HEK293 (cell line): ENCODE data around the gene PIK3IP1.

Experiments
- CTCF ChIA-PET: fragments of 350-600 bp; formaldehyde crosslinking; extraction: SDS; loops from one replicate; lab custom pipeline; 2021; ENCODE audit warnings: antibody characterized with exemption; lab: Yijun Ruan, JAX
- POLR2A ChIA-PET: fragments of 300-600 bp; formaldehyde crosslinking; extraction: SDS; loops from one replicate; lab custom pipeline; 2020; ENCODE audit warnings: antibody characterized with exemption, inconsistent platforms; lab: Yijun Ruan, JAX
- H3K27ac ChIP-seq: fragments of 200-500 bp; sonication (Bioruptor generic); 2 replicates; pipeline ENCODE4 v1.5.1; 2014; ENCODE audit warnings: low read depth, low read length, control low read depth, inconsistent platforms; ENCODE audit errors: extremely low read depth
- H3K36me3 ChIP-seq, 2 experiments: fragments of 200-500 bp in 1 of 2; sonication (Bioruptor generic) in 1 of 2; 1 replicate in 1 of 2; 2 replicates in 1 of 2; pipeline ENCODE4 v1.5.1; 2014 to 2017; ENCODE audit warnings: inconsistent platforms in 2 of 2, low read length in 2 of 2; ENCODE audit not compliant: control insufficient read depth in 2 of 2, insufficient read depth in 1 of 2
- H3K4me1 ChIP-seq: fragments of 200-500 bp; sonication (Bioruptor generic); 2 replicates; pipeline ENCODE4 v1.5.1; 2014; ENCODE audit warnings: mild to moderate bottlenecking, low read length, inconsistent platforms; ENCODE audit not compliant: control insufficient read depth, insufficient read depth
- H3K4me3 ChIP-seq: 2 replicates; pipeline ENCODE4 v1.5.1; 2011; ENCODE audit warnings: low read depth, mild to moderate bottlenecking, control low read depth, low read length, moderate library complexity
- H3K9me3 ChIP-seq: fragments of 200-500 bp; sonication (Bioruptor generic); 2 replicates; pipeline ENCODE4 v1.5.1; 2014; ENCODE audit warnings: low read depth, low read length, inconsistent platforms; ENCODE audit not compliant: control insufficient read depth, insufficient read depth
- ATF2 ChIP-seq: fragments of 450-650 bp; formaldehyde crosslinking; IDR thresholded peaks from 2 replicates; pipeline ENCODE4 v1.5.1; 2016; ENCODE audit warnings: missing biosample characterization, missing genetic modification characterization, low read depth
- BCL11A ChIP-seq: fragments of 450-650 bp; formaldehyde crosslinking; IDR thresholded peaks from 2 replicates; pipeline ENCODE4 v1.5.1; 2016; ENCODE audit warnings: low read depth, missing biosample characterization, missing genetic modification characterization
- KLF10 ChIP-seq: fragments of 450-650 bp; IDR thresholded peaks from 2 replicates; pipeline ENCODE4 v1.5.1; 2018; ENCODE audit warnings: missing biosample characterization, mild to moderate bottlenecking, missing genetic modification characterization
- KLF7 ChIP-seq: fragments of 450-650 bp; formaldehyde crosslinking; IDR thresholded peaks from 2 replicates; pipeline ENCODE4 v1.5.1; 2016; ENCODE audit warnings: missing biosample characterization, missing genetic modification characterization, borderline replicate concordance
- KLF8 ChIP-seq: fragments of 450-650 bp; formaldehyde crosslinking; IDR thresholded peaks from 2 replicates; pipeline ENCODE4 v1.5.1; 2016; ENCODE audit warnings: missing biosample characterization, missing genetic modification characterization
- KLF9 ChIP-seq: fragments of 450-650 bp; formaldehyde crosslinking; IDR thresholded peaks from 2 replicates; pipeline ENCODE4 v1.5.1; 2016; ENCODE audit warnings: missing biosample characterization, missing genetic modification characterization, low read depth
- PRDM10 ChIP-seq: fragments of 450-650 bp; formaldehyde crosslinking; IDR thresholded peaks from 2 replicates; pipeline ENCODE4 v1.5.1; 2016; ENCODE audit warnings: missing biosample characterization, missing genetic modification characterization
- SP2 ChIP-seq: fragments of 450-650 bp; formaldehyde crosslinking; IDR thresholded peaks from 2 replicates; pipeline ENCODE4 v1.5.1; 2016; ENCODE audit warnings: missing biosample characterization, missing genetic modification characterization
- YY1 ChIP-seq: fragments of 450-650 bp; formaldehyde crosslinking; IDR thresholded peaks from 2 replicates; pipeline ENCODE4 v1.5.1; 2018; ENCODE audit warnings: missing biosample characterization, missing genetic modification characterization
- ZBTB48 ChIP-seq: fragments of 450-650 bp; formaldehyde crosslinking; IDR thresholded peaks from 2 replicates; pipeline ENCODE4 v1.5.1; 2016; ENCODE audit warnings: missing biosample characterization, missing genetic modification characterization
- ZBTB6 ChIP-seq: fragments of 450-650 bp; formaldehyde crosslinking; IDR thresholded peaks from 2 replicates; pipeline ENCODE4 v1.5.1; 2017; ENCODE audit warnings: missing biosample characterization, missing genetic modification characterization
- ZEB2 ChIP-seq: fragments of 450-650 bp; formaldehyde crosslinking; IDR thresholded peaks from 2 replicates; pipeline ENCODE4 v1.5.1; 2016; ENCODE audit warnings: missing biosample characterization, missing genetic modification characterization
- ZFP69B ChIP-seq: fragments of 450-650 bp; formaldehyde crosslinking; IDR thresholded peaks from 2 replicates; pipeline ENCODE4 v1.5.1; 2016; ENCODE audit warnings: missing biosample characterization, missing genetic modification characterization
- ZIC2 ChIP-seq: fragments of 450-650 bp; formaldehyde crosslinking; IDR thresholded peaks from 2 replicates; pipeline ENCODE4 v1.5.1; 2016; ENCODE audit warnings: missing biosample characterization, missing genetic modification characterization
- ZNF138 ChIP-seq: fragments of 450-650 bp; formaldehyde crosslinking; IDR thresholded peaks from 2 replicates; pipeline ENCODE4 v1.5.1; 2016; ENCODE audit warnings: missing biosample characterization, missing genetic modification characterization, borderline replicate concordance
- ZNF239 ChIP-seq: fragments of 450-650 bp; formaldehyde crosslinking; IDR thresholded peaks from 2 replicates; pipeline ENCODE4 v1.5.1; 2016; ENCODE audit warnings: missing biosample characterization, missing genetic modification characterization
- ZNF341 ChIP-seq: fragments of 450-650 bp; formaldehyde crosslinking; IDR thresholded peaks from 2 replicates; pipeline ENCODE4; 2016; ENCODE audit warnings: low read depth, missing biosample characterization, missing genetic modification characterization
- ZNF423 ChIP-seq: fragments of 450-650 bp; formaldehyde crosslinking; IDR thresholded peaks from 2 replicates; pipeline ENCODE4 v1.5.1; 2016; ENCODE audit warnings: missing biosample characterization, missing genetic modification characterization
- ZNF449 ChIP-seq: fragments of 450-650 bp; formaldehyde crosslinking; IDR thresholded peaks from 2 replicates; pipeline ENCODE4 v1.5.1; 2017; ENCODE audit warnings: missing biosample characterization, mild to moderate bottlenecking, missing genetic modification characterization, moderate library complexity
- ZNF544 ChIP-seq: fragments of 450-650 bp; formaldehyde crosslinking; IDR thresholded peaks from 2 replicates; pipeline ENCODE4 v1.5.0; 2017; ENCODE audit warnings: missing biosample characterization, missing genetic modification characterization
- ZNF701 ChIP-seq: fragments of 450-650 bp; formaldehyde crosslinking; IDR thresholded peaks from 2 replicates; pipeline ENCODE4 v1.5.1; 2016; ENCODE audit warnings: missing biosample characterization, missing genetic modification characterization
- ZNF704 ChIP-seq: fragments of 450-650 bp; formaldehyde crosslinking; IDR thresholded peaks from 2 replicates; pipeline ENCODE4 v1.5.1; 2016; ENCODE audit warnings: missing biosample characterization, missing genetic modification characterization
- ZNF843 ChIP-seq: fragments of 450-650 bp; formaldehyde crosslinking; IDR thresholded peaks from 2 replicates; pipeline ENCODE4 v1.5.1; 2016; ENCODE audit warnings: missing biosample characterization, missing genetic modification characterization
- ZSCAN18 ChIP-seq: fragments of 450-650 bp; formaldehyde crosslinking; IDR thresholded peaks from 2 replicates; pipeline ENCODE4 v1.5.1; 2016; ENCODE audit warnings: missing biosample characterization, missing genetic modification characterization
- ZXDB ChIP-seq: fragments of 450-650 bp; formaldehyde crosslinking; IDR thresholded peaks from 2 replicates; pipeline ENCODE4 v1.5.1; 2016; ENCODE audit warnings: missing biosample characterization, missing genetic modification characterization

Gene PIK3IP1

GRCh38 chr22:31290494-31291471, 1.5 kb downstream of the PIK3IP1 start:
- peak overlapping the region; percentile 54; the same call in 1 of the 2 replicates for H3K27ac ChIP-seq
- peaks cover 11% of the 10 kb centered on the region; the same call in 1 of the 2 replicates for H3K4me1 ChIP-seq
- peaks cover 0 to 10% of the 10 kb centered on the region in 2 experiments; a peak in 1 of 3 replicates for H3K36me3 ChIP-seq
- peak overlapping the region; percentile 50 for H3K4me3 ChIP-seq
- CTCF ChIA-PET = interaction anchor here (0.6 to 5.4 kb wide), 6 partner anchors 8 to 192 kb away, joined by 3 to 50 read pairs (median 4); partner anchors contain the start of gene LIMK2
- POLR2A ChIA-PET = interaction anchor here (0.5 to 2.8 kb wide), 11 partner anchors 9 to 136 kb away, joined by 3 to 14 read pairs (median 4); partner anchors contain the start of genes LIMK2 and PATZ1
- no peaks in the 10 kb centered on the region for H3K9me3 ChIP-seq
- TF ChIP-seq ZNF701 (tag by site-specific recombination) = no peak
- peak; percentile 82 for TF ChIP-seq SP2 (tag by site-specific recombination)
- peak; percentile 0; the same call in 1 of the 2 replicates for TF ChIP-seq ZNF843 (tag by site-specific recombination)
- peak; percentile 86 for TF ChIP-seq ZXDB (tag by site-specific recombination)
- peak; percentile 9; the same call in 1 of the 2 replicates for TF ChIP-seq KLF9 (tag by site-specific recombination)
- TF ChIP-seq ZNF449 (tag by site-specific recombination) = 0 out of 2 replicates have a peak, but pooled peaks have one; percentile 17
- peak; percentile 99 for TF ChIP-seq ZNF704 (tag by site-specific recombination)
- TF ChIP-seq ZNF423 (tag by site-specific recombination) = no peak
- no peak for TF ChIP-seq ZSCAN18 (tag by site-specific recombination)
- TF ChIP-seq KLF7 (tag by site-specific recombination) = 0 out of 2 replicates have a peak, but pooled peaks have one; percentile 44
- peak; percentile 71 for TF ChIP-seq ZIC2 (tag by site-specific recombination)
- peak; percentile 64; the same call in 1 of the 2 replicates for TF ChIP-seq BCL11A (tag by site-specific recombination)
- TF ChIP-seq YY1 (tag by site-specific recombination) = no peak
- TF ChIP-seq KLF8 = peak; percentile 80
- no peak for TF ChIP-seq ZNF544
- no peak for TF ChIP-seq ZNF239
- TF ChIP-seq ZNF138 = no peak
- TF ChIP-seq ZBTB6 (tag by site-specific recombination) = peak; percentile 76
- peak; percentile 87 for TF ChIP-seq ZBTB48 (tag by site-specific recombination)
- TF ChIP-seq ZEB2 = peak; percentile 74
- TF ChIP-seq ZFP69B (tag by site-specific recombination) = peak; percentile 26; the same call in 1 of the 2 replicates
- peak; percentile 19; the same call in 1 of the 2 replicates for TF ChIP-seq ZNF341 (tag by site-specific recombination)
- no peak for TF ChIP-seq PRDM10 (tag by site-specific recombination)
- TF ChIP-seq ATF2 = peak; percentile 70; the same call in 1 of the 2 replicates
- TF ChIP-seq KLF10 (tag by site-specific recombination) = peak; percentile 41; the same call in 1 of the 2 replicates
